ENCODE results near the gene PERCC1. TPM values are rescaled to one million over a fixed set of nuclear protein-coding genes. Genes with fewer than 3 reads are reported as not detected.

PERCC1 gene
- total RNA-seq, 1 donor, result not detected

DNA sequence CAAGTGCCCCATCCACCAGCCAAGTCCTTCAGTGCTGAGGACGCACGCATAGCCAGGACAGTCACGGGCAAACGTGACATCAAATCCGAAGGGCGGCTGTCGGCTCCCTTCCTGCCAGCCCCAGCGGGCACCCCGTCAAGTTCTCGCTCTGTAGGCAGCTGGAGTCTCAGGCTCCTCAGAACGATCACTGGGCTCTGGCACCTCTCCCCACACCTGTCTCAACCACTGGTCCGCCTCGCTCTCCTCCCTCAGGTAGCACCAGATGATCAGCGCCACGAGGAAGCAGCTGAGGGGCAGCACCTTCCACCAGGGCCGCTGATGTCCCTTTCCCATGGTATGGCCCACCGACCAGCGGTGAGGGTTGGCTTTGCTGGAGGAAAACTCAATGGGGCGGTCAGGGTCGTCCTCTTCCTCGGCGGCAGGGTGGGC lies 10.8 kb upstream of the PERCC1 start:
- TF ChIP-seq, protein P1, sequence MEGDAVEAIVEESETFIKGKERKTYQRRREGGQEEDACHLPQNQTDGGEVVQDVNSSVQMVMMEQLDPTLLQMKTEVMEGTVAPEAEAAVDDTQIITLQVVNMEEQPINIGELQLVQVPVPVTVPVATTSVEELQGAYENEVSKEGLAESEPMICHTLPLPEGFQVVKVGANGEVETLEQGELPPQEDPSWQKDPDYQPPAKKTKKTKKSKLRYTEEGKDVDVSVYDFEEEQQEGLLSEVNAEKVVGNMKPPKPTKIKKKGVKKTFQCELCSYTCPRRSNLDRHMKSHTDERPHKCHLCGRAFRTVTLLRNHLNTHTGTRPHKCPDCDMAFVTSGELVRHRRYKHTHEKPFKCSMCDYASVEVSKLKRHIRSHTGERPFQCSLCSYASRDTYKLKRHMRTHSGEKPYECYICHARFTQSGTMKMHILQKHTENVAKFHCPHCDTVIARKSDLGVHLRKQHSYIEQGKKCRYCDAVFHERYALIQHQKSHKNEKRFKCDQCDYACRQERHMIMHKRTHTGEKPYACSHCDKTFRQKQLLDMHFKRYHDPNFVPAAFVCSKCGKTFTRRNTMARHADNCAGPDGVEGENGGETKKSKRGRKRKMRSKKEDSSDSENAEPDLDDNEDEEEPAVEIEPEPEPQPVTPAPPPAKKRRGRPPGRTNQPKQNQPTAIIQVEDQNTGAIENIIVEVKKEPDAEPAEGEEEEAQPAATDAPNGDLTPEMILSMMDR (IDR thresholded peaks at IDR 0.05; ENCODE audit: insufficient read depth, low read length), result no peak
- no peak for DNase-seq (ENCODE audit: low read depth)
- peak overlapping the region; percentile 99 for H3K4me3 ChIP-seq (ENCODE audit: low read depth, low read length)

DNA sequence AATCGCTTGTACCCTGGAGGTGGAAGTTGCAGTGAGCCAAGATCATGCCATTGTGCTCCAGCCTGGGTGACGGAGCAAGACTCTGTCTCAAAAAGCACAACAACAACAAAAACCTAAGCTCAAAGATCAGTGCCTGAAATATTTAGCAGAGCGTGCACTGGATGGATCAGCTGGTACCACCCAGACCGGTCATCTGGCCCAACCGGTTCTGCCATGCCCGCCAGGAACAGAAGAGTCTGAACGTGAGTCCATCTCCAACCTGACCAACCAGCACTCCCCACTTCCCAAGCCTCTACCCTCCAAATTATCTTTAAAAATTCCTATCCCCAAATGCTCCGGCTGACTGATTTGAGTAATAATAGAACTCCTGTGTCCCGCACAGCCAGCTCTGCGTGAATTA lies 8.8 kb upstream of the PERCC1 start:
- no peak overlapping the region for H3K4me3 ChIP-seq (ENCODE audit: low read depth, low read length)
- TF ChIP-seq, protein P1 (IDR thresholded peaks at IDR 0.05; ENCODE audit: insufficient read depth, low read length), result no peak

DNA sequence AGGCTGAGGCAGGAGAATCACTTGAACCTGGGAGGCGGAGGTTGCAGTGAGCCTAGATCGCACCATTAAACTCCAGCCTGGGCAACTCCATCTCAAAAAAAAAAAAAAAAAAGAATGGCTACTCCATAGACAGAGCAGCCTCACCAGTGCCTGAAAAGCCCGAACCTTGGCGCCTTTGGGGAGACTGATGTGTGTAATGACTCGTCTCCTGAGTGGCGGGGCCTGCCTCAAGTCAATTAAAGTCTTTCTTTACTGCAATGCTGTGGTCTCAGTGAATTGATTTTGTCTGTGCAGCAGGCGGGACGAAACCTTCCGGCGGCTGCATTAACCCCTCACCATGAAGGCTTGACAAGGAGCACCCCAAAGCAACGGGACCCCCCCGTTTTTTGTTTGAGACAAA lies 6.8 kb upstream of the PERCC1 start:
- TF ChIP-seq, protein P1 (IDR thresholded peaks at IDR 0.05; ENCODE audit: insufficient read depth, low read length), result no peak
- DNase-seq (ENCODE audit: low read depth), result no peak
- no peak overlapping the region for H3K4me3 ChIP-seq (ENCODE audit: low read depth, low read length)

More for the DNA sequence above, 8.8 kb upstream of the PERCC1 start:
- DNase-seq (ENCODE audit: low read depth), result no peak

DNA sequence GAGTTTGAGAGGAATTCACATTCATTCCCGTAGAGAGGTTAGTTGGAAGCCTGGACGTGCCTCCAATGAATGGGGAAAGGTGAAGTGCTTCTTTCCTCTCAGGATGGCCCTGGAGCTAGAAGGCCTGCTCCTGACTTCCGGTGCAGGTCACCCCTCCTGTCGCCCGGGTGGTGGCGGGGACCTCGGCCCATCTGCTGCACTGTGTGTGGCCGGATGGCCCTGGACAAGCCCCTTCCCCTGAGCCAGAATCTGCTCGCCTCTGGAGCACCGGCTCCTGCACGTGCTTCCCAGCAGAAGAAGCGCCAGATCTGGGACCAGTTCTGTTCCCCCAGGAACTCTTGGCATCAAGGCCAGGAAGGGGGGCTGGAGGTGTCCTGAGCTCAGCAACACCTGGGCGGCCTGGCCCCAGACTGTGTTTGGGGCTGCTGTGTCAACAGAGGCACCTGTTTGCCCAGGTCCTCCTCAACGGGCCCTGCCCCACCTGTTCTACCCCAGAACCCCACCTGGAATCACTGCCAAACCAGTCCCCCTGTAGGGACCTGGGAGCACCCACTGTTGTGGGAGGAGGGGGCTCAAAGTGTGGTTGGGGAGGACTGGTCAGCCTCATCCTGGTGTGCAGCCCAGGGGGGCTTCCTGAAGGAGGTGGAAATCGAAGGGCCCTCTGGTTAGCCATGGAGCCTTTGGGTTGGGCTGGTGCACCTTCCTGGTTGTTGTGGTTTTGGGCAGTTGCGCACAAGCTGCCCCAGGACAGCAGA lies 5.1 kb upstream of the PERCC1 start:
- TF ChIP-seq, protein P1 (IDR thresholded peaks at IDR 0.05; ENCODE audit: insufficient read depth, low read length), result no peak
- DNase-seq (ENCODE audit: low read depth), result no peak
- H3K4me3 ChIP-seq (ENCODE audit: low read depth, low read length), result no peak overlapping the region

DNA sequence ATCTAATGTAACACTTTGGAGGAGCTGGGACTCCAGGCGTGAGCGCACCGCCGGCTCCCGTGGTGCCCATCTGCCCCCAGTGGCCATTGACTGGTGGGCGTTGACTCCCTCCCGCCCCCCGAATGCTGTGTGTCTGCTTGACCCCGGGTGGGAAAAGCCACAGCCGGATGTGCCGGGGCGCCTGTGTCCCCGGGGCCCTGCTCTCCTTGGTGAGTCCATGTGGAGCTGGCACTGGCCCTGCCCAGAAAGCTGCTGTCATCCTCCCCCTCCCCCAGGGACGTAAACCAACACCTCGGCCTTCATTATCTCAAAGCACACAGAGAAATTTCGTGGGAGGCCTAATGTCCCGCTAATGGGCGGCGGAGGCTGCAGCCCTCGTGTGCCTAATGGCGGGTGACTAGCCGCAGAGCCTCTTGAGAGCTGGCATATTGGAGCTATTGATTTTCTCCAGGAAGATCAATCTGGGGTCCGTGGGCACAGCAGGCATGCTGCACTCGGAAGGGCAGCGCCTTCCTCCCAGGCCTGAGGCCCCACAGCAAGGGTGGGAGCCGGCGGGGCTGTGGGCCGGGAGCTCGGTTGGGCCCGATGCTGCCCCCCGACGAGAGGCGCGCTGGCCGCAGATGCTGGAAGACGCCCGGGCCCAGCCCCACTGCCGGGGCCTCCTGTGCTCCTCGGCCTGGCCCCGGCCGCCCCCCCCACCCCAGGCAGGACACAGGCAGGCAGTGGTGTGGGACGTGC lies 4.0 kb upstream of the PERCC1 start:
- H3K4me3 ChIP-seq (ENCODE audit: low read depth, low read length), result no peak overlapping the region
- TF ChIP-seq, protein P1 (IDR thresholded peaks at IDR 0.05; ENCODE audit: insufficient read depth, low read length), result no peak
- no peak for DNase-seq (ENCODE audit: low read depth)

DNA sequence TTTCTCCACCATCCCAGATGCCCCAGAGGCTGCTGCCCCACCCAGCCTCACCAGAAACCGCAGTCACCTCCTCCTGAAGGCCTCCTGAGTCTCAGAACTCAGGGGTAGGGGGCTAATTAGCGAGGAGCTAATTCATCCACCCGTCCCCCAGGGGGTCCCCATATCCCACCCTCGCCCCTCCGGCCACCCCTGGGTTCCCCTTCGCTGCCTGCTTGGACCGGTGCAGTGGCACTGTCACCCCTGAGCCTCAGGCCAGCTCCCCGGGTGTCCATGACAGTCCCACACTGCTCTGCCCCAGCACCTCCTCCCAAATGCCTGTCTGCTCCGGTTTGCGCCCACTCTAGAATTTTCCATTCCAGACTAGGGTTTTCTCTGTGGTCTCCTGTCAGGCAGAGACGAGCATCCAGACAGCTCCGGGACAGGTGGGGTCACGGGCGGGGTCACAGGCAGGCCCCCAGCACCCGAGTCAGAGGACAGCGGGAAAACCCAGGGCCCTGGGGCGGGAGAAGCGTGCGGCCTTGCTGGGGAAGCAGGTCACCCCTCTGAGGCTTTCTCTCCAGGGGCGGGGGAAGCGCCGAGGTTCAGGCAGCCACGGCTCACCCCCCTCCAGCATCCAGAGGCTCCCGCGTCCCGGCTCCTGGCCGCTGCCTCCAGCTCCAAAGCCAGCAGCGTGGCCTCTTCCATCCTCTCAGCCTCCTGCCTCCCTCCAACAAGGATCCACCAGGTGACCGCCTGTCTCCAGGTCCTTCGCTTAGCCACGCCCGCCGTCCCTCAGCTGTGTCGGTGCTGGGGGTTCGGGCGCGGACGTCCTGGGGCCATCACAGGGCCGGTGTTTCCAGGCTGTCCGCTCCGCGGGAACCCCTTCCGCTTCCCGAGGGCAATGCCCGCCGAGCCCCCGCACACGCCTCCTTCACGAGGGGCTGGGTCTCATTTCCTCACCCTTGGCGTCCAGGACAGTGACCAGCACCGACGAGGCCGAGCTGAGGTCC lies 3.1 kb upstream of the PERCC1 start:
- TF ChIP-seq, protein P1 (IDR thresholded peaks at IDR 0.05; ENCODE audit: insufficient read depth, low read length), result no peak
- DNase-seq (ENCODE audit: low read depth), result no peak
- no peak overlapping the region for H3K4me3 ChIP-seq (ENCODE audit: low read depth, low read length)
